ENCODE results near the gene DAP.
"Not testable (repeated sequence)": the region's sequence is repeated elsewhere in the genome, so short reads cannot be mapped to it uniquely, and the experiment has no call there.

DAP gene

DNA sequence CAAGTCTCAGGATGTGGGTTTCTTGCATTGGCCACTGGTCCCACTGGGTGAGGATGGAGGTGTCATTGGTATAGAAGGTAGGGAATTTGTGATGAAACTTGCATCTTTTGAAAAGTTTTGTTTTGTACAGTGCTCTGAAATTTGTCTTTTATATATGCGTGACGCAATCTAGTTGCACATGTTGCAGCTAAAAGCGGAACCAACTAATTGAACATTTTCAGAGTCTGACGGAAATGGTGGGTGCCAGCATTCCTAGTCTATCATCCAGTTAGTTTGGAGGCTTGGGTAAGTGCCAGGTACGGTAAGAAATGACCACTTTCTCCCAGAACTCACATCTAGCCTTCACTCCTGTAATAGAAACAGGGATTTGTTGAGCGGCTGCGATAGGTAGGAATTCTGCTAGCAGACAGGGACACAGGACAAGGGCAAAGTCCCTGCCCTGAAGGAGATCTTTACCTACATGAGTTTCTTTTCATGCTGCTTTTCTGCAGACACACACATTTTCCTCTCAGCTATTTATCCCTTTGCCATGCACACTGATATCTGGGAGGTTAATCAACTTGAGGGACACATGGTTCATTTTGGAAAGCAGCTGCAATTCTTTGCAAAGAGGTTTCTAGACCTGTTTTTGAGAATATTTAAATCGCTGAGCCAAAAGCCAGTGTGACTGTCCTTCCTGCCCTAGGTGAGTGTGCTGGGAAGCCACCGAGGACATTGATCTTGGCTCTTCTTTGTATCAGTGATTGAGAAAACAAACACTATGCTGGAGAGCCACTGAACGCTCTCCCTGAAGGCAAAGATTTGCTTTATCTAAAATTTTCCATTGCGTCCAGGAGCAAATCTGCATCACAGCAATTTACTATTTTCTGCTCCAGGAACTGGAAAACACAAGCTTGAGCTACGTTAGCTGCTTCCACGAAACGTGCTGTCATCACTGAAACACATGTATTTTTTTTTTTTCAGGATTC lies 89.7 kb downstream of the DAP start:
- DNase-seq (ENCODE audit: low spot score), result no peak

DNA sequence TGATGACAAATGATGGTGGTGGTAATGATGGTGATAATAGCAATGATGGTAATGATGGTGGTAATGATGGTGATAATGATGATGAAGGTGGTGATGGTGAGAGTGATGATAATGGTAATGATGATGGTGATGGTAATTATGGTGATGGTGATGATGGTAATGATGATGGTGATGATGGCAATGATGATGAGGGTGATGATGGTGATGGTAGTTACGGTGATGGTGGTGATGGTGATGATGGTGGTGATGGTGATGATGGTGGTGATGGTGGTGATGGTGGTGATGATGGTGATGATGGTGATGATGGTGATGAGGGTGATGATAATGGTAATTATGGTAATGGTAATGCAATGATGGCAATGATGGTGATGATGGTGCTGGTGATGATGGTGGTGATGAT lies 91.1 kb downstream of the DAP start:
- no peak for DNase-seq (ENCODE audit: low spot score)

DNA sequence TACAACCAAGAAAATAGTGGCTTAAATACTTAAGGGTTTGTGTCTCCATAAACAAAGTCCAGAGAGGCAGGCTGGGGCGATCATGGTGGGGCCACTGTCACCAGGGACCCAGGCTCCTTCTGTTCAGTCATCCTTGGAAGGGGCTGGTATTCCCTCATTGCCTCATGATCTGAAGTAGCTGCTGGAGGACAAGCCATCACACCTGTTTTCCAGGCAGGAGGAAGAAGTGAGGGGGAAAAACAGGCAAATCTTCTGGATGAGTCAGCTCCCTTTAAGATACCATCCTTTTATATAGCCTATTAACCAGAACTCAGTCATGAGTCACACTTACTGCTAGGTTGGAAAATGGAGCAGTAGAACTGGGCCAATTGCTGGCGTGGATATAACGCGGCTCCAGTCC lies 92.3 kb downstream of the DAP start:
- DNase-seq (ENCODE audit: low spot score), result no peak

DNA sequence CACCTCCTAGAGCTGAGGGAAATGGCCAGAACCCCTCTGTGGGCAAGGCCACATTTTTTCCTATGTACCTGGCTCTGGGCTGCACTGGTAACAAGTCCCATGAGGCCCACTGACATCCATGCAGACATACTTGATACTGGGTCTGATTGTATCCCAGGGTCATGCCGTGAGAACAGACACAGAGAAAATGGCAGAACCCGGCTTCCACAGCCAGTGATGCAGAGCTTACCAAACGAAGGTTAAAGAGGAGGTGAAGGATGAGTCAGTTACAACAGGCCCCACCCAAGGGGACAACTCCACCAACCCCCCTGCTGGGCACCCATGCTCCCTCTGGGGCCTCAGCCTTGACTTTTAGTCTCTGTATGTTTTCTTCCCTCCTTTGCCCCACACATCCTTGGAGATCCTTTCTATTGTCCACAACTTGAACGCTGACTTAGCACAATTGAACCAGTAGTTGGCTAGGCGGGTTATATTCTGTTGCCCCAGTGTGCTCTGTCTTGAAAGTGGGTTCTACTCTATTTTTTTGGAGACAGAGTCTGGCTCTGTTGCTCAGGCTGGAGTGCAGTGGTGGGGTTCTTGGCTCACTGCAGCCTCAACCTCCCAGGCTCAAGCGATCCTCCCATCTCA lies 93.5 kb downstream of the DAP start:
- no peak for DNase-seq (ENCODE audit: low spot score)

DNA sequence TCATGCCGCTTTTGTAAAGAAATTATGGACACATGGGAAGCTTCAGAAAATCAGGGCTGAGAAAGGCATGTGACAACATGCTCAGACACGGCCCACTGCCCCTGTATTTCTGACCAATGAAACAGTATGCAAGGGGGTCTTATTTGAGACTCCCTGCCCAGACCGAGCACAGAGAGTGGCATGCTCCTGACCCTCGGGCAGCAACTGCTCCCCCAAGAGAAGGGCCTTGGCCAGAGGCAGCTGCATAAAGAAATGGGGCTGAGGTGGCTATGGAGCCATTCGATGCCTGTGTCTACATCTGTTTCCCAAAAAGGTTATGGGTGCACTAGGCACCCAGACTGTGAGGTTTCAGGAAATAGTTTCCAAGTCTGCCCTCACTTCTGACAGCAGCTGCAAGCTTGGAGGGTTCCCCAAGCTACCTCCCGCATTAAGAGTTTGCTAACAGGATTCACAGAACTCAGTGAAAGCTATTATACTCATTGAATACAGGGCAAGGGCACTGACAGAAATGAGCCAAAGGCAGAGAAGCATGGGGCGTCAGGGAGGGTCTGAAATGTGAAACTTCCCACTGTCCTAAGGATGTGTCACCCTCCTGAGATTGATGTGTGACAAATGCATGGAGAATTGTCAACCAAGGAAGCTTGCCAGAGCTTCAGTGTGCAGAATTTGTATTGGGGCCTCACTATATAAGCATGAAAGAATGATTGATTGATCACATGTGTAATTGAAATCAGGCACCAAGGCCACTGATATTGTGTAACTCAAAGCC lies 94.3 kb downstream of the DAP start:
- no peak for DNase-seq (ENCODE audit: low spot score)

DNA sequence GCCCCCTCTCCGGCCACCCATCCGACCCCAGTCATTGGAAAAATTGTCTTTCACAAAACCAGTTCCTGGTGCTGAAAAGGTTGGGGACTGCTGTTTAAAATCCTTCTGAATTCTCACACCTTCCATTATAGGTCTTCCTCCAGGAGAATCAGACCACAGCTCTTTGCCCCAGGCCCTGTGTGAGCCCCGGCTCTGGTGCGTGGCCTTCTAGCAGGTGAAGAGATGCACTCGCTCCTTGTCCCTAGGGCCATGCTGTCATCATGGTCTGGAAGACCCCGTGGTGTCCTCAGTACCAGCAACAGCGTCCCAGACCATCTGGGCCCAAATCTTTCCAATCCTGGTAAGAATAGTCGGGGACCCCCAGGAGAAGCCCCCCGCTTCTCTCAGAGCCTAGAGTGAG lies 95.2 kb downstream of the DAP start:
- DNase-seq (ENCODE audit: low spot score), result no peak

DNA sequence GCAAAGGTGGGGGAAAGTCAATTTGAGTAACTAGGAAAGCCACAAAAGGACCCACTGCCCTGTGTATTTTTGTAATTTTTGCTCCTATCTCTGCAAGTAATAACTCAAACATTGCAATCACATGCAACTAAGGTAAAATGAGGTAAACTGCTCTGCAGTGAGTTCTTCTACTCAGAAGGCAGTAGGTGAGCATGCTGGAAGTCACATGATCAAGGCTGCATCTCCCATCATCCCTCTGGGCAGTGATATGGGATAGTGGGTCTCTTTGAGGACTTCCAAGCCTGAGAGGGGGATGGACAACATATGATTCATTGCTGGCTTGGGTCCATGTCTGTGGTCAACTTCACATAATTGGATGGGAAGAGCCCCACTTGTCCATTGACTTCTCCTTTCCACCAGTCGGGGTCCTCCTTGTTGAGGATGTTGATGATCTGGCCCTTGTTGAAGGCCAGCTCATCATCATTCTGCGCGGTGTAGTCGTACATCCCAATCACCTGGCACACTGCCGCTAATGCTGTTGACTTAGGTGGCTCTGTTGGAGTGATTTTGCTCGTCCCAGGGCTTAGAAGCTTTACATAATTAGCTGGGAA lies 96.8 kb downstream of the DAP start:
- not testable (repeated sequence) for DNase-seq (ENCODE audit: low spot score)

DNA sequence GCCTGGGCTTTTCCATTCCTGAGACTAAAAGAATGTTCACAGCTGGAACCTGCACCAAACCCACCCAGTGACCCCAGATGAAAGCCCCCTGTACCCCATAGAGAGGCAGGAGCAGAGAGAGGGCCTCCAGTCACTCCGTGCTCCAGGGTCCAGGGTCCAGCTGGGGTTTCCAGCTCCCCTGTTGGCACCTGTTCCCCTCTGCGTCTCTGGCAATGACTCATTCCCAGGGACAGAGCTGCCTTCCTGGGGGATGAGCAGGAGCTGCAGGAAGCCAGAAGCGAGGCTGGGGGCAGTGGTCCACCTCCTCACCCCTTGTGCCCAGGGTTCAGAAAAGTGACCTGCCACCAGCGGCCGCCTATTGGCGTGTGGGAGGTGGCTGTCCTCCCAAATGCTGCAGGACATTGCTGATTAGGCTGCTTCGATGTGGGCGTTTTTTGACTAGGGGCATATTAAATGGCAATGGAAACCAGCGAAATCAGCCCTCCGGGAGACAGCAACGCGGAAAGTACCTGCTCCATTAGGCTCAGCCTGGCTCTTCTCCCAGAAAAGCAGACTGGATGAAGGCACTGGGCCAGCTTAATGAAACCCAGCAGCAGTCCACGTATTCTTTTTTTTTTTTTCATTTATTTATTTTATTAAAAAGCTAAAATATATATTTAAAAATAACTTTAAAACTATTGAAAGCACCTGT lies 97.4 kb downstream of the DAP start:
- DNase-seq (ENCODE audit: low spot score), result no peak

DNA sequence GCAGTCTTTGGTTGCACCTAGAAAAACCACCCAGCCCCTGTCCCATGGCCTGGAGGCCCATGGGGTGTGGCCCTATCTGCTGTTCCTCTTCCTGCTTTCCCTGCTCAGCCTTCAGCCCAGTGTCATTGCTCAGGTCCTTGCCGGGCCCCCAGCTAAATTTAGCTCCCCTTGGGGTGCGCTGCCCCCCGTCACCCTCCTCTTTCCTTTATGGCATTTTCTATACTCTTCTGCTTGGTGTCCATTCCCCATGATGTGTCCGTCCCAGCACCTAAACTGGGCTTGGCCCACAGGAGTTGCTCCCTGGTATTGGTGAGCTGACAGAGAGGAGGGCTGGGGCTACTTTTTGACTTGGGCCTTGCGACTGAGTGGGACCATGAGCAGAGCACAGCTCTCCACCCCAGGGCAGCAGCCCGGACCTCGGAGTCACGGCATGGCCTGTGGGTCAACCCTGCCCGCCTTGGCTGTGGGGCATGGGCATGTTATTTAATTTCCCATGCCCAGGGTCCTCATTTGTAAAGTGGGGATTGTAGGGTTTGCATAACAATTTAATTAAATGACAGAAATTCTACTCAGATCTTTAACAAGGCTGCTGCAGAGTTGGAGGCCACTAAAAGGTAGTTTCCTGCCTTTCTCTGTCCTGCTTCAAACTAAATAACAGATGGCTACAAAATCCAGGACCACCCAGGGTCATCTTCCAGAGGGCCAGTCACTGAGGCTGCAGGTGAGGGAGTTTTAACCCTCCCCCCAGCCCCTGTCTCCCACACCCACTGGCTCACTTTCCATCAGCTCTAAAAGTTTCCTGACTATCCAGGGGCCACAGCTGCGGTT lies 98.2 kb downstream of the DAP start:
- DNase-seq (ENCODE audit: low spot score), result no peak

DNA sequence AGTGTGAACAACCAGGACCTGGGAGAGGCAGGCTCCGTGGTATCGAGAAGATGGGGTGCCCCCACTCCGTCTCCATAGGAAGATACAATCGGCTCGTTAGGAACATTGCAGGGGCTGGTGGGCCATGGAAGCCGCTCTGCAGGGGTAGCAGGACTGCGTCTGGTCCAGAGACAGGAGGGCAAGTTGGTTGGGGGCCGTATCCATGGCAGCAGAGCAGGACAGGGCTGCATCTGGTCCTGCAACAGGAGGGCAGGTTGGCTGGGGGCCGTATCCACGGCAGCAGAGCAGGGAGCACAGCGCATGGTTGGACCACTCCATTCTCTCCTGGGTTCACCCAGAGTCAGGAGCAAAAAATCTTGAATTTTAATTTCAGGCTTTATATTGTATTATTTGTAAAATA lies 99.0 kb downstream of the DAP start:
- no peak for DNase-seq (ENCODE audit: low spot score)

DNA sequence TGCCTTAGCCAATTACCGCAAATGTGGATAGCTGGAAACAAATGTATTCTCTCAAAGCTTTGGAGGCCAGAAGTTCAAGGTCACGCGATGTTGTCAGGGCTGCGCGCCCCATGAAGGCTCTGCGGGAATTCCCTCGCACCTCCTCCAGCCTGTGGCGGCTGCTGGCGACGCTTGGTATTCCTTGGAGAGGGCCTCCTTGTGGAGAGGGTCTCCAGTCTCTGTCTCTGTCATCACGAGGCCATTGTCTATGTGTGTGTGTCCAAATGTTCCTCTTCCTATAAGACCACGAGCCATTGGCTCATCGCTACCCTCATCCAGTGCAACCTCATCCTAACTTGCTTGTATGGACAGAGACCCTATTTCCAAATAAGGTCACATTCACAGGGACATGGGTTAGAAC lies 99.6 kb downstream of the DAP start:
- DNase-seq (ENCODE audit: low spot score), result no peak

DNA sequence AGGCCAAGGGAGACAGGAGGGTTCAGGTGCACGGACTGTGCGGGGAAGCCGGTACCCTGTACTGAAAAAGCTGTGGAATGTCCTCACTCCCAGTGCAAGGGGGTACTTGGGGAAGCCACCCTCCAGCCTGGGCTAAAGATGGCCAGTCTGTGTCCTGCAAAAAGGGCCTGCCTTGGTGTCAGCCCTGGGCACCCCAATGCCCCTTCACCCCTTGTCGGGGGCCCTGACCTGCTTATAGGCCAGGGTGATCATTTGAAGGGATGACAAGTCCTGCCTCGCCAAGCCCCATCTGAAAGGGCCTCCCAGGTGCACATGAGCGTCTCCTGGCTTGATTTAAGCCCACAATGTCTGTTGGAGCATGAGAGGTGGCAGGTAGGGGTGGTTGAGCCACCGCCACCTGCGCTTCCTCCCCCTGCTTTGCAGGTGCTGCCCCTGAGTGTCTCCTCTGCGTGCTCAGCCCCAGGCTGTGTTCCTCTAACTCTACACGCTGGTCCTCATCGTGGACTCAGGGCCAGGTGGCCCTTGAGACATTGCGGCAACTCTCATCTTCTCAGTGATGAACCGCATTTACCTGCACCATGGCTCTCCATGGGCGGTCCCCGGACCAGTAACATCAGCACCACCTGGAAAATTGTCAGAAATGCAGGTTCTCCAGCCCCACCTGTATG lies 100.2 kb downstream of the DAP start:
- no peak for DNase-seq (ENCODE audit: low spot score)

DNA sequence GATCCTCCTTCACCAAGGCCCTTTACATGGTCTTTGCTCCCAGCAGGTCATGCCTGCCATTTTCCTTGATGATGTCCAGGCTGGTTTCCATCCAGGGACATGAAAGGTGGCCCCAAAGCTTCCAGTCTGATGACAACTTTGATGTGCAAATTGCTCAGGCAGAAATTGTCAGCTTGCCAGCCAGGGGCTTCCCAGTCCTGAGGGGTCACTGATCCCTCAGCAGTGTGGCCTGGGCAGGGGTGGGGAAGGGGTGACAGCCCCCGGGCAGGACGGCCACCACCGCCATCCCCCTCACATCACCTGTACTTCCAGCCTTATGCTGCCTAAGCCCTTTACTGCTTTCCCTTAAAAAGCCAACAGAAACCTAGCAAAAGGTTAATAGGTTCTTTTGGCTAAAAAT lies 100.9 kb downstream of the DAP start:
- DNase-seq (ENCODE audit: low spot score), result no peak

DNA sequence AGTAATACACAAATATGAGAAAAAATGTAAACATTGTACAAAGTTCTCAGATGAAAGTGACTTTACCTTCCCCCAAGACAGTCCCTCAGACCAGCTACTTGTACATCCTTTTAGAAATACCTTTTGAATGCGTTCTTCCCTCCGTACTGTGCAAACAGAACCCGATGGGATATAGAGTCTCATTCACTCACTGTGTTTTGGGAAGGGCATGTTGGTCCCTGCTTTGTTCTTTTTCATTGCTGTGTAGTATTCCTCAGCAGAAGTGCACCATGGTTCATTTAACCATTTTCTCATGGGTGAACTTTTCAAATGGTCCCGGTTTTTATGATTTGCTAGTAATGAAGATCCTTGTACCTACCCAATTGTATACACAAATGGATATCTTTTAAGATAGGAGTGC lies 102.8 kb downstream of the DAP start:
- no peak for DNase-seq (ENCODE audit: low spot score)

DNA sequence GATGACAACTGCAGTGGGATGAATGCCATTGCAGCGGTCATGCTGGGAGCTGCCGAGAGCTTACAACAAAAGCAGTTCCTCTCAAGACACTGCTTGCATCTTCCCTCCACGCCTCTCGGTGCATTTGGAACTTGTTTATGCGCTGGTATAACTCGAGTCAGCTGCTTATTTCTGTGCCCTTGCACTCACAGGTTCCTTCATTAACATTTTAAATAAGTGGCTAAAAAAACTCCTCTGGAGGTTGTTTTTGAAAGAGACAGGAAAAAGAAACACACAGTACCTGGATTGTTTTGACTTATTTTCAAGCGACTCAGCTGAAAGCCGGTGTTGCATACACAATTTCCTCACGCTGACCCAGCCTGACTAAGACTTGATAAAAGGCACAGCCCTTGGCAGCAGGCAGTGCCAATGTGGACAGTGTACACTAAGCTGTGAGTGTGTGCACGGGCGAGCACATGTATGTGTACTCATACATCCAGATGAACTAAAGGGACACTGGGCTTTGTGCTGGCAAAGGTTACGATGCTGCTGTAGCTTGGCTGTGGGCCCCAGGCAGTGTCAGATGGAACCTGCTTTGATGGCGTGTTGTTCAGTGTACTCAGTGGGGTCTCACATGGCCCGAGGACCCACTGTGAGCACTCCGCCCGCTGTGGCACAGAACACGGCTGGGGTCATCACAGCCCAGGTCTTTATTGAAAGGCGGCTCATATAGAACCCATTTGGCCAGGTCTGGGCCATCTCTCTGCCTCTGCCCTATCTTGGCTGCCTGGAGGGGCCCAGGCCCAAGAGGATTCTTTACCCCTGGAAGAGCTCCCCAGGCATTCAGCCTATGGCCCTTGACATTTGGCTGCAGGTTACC lies 104.8 kb downstream of the DAP start:
- DNase-seq (ENCODE audit: low spot score), result no peak

DNA sequence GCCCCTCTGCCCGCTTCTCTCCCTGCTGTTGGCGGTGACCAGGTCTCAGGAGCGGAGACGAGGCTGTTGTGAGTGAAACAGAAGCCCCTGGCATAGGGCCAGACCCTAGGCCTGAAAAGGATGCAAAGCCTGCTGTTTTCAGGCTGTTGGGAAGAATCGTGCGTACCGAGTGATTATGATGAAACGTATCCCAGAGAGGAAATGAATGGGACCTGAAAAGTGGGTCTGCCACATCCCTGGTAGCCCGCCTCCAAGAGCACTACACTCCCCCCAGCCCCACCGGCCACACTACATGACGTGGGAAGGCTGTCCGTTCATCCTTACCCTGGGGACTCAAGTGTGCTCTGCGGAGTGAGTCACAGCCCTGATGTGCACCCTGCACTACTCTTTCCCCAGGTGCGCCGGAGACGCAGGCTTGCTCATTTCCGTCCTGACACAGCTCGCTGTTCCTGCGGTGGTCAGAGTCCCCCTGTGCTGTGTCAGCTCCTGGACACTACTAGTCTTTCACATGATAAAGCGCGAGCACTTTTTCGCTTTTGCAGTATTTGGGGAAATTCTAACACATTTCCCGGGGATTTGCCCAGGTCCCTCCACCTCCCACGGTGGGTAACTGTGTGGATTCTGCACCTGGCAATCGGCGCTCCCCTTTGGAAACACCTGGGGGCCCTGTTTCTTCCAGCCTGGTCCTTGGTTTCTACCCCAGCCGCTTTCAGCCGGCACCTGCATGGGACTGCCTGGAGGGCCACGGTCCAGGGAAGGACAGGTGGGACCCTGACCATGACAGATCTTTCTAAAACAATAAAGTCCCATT lies 105.7 kb downstream of the DAP start:
- DNase-seq (ENCODE audit: low spot score), result no peak

DNA sequence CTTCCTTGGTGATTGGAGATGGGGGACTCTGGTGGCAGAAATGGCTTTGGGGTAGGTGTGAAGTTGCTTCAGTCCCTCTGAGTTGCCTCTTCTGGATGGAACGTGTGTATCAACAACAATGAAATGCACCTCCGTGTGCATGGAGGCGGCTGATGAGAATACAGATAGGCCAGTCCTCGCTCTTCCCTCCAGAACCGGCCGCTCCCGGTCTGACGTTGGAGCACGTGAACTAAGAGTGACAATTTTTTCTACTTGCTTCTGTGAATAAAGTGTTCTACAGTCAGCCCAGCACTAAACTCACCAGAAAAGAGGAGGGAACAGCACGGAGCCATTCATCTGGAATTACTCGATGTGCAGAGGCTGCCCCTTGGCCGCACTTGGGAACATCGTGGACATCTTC lies 106.5 kb downstream of the DAP start:
- DNase-seq (ENCODE audit: low spot score), result no peak

DNA sequence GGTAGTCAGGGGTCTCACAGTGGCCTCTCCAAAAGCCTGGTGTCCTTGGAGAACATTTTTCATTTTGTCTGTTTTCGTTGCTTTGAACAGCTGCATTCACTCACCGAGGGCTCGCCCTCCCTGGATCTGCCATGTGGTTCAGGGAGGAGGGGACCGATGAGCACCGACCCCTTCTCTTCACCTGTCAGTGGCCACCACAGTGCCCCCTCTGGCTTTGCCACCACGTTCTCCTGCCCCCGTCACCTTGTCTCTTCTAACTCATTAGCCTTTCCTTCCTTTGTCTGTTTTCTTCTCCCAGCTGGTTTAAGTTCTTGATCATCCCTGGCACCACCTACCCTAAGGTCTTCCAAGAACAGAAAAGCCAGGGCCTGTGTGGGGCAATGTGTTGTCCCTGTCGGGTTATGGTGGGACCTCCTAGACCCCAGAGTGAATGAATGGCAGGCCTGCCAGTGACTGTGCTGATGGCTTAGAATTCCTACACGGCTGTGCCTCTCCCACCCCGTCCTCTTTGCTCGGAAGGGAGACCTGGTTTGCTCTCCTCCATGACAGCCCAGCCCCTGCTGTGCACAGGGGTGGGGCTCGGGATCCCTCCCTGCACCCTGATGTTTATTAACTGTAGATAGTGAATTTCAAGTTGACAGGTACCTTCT lies 107.2 kb downstream of the DAP start:
- DNase-seq (ENCODE audit: low spot score), result no peak

Measured in COLO829 (cell line).